GM18526 (cell line): Measurements from ENCODE around the gene CDC25B.

Source experiments
- POLR2A ChIP-seq: IDR thresholded peaks from 3 replicates; pipeline ENCODE4 v1.6.1; 2011; ENCODE audit not compliant: insufficient read length; ENCODE audit errors: extremely low read depth

The CDC25B gene

GRCh38 chr20:3795511-3796468 is at the start of gene CDC25B:
TSS of gene CDC25B (plus strand) at chr20:3796310. CDS start at chr20:3796532, 222 bp downstream.
- peak; percentile 76 for TF ChIP-seq POLR2A

- no peak for TF ChIP-seq POLR2A
Observed at GRCh38 chr20:3747471-3747870, 48.6 kb upstream of the CDC25B start.

- no peak for TF ChIP-seq POLR2A
Observed at GRCh38 chr20:3748073-3748472, 48.0 kb upstream of the CDC25B start.

GRCh38 chr20:3749087-3749688 is 46.9 kb upstream of the CDC25B start:
- no peak for TF ChIP-seq POLR2A

- no peak for TF ChIP-seq POLR2A
Observed at GRCh38 chr20:3749689-3750531, 46.2 kb upstream of the CDC25B start.

- no peak for TF ChIP-seq POLR2A
Observed at GRCh38 chr20:3751305-3751674, 44.8 kb upstream of the CDC25B start.

- no peak for TF ChIP-seq POLR2A
Observed at GRCh38 chr20:3751675-3752385, 44.3 kb upstream of the CDC25B start.

GRCh38 chr20:3752386-3752759 is 43.7 kb upstream of the CDC25B start:
- TF ChIP-seq POLR2A = no peak

- TF ChIP-seq POLR2A = no peak
Observed at GRCh38 chr20:3753098-3753497, 43.0 kb upstream of the CDC25B start.

- TF ChIP-seq POLR2A = no peak
Observed at GRCh38 chr20:3753501-3754275, 42.4 kb upstream of the CDC25B start.

GRCh38 chr20:3754276-3754630 is 41.9 kb upstream of the CDC25B start:
- no peak for TF ChIP-seq POLR2A

GRCh38 chr20:3755269-3755668 is 40.8 kb upstream of the CDC25B start:
- TF ChIP-seq POLR2A = no peak

- TF ChIP-seq POLR2A = no peak
Observed at GRCh38 chr20:3755814-3756480, 40.2 kb upstream of the CDC25B start.

- TF ChIP-seq POLR2A = no peak
Observed at GRCh38 chr20:3757268-3757667, 38.8 kb upstream of the CDC25B start.

- TF ChIP-seq POLR2A = no peak
Observed at GRCh38 chr20:3758566-3758965, 37.5 kb upstream of the CDC25B start.
